ENCODE measurements around the gene TFF1. TPM values are rescaled to one million over a fixed set of nuclear protein-coding genes. Genes with fewer than 3 reads are reported as not detected.

TFF1 gene
- total RNA-seq, 4 donors from 2014 or later = not detected

- ATAC-seq (ENCODE audit: low FRiP score) (no peak), DNase-seq (ENCODE audit: low spot score) (no peak)
Measured at GRCh38 chr21:42330380-42331371, 35.7 kb downstream of the TFF1 start.

GRCh38 chr21:42324896-42325295 lies 41.4 kb downstream of the TFF1 start:
- ATAC-seq (ENCODE audit: low FRiP score) = no peak
- no peak for DNase-seq (ENCODE audit: low spot score)
- no peak for TF ChIP-seq CTCF (IDR thresholded peaks at IDR 0.05)

More at GRCh38 chr21:42330380-42331371, 35.7 kb downstream of the TFF1 start:
- TF ChIP-seq CTCF (IDR thresholded peaks at IDR 0.05) = no peak

- no peak for TF ChIP-seq CTCF (IDR thresholded peaks at IDR 0.05)
- no peak for DNase-seq (ENCODE audit: low spot score)
- ATAC-seq (ENCODE audit: low FRiP score) = no peak
Measured at GRCh38 chr21:42321845-42322244, 44.5 kb downstream of the TFF1 start.

GRCh38 chr21:42321231-42321630 lies 45.1 kb downstream of the TFF1 start:
- ATAC-seq (ENCODE audit: low FRiP score) = no peak
- no peak for DNase-seq (ENCODE audit: low spot score)
- TF ChIP-seq CTCF (IDR thresholded peaks at IDR 0.05) = no peak

GRCh38 chr21:42320791-42321190 lies 45.5 kb downstream of the TFF1 start:
- TF ChIP-seq CTCF (IDR thresholded peaks at IDR 0.05) = no peak
- no peak for ATAC-seq (ENCODE audit: low FRiP score)
- no peak for DNase-seq (ENCODE audit: low spot score)

- DNase-seq (ENCODE audit: low spot score) (no peak), ATAC-seq (ENCODE audit: low FRiP score) (no peak)
- TF ChIP-seq CTCF (IDR thresholded peaks at IDR 0.05) = no peak
Measured at GRCh38 chr21:42319851-42320572, 46.3 kb downstream of the TFF1 start.
